Keratinocyte (primary cell): ENCODE results near the gene SHE. TPM values are rescaled to one million over a fixed set of nuclear protein-coding genes. Genes with fewer than 3 reads are reported as not detected.
A peak's percentile ranks its signal among the peaks of the same experiment; 100 is the strongest.

Experiments
- DNase-seq: peaks from one replicate; pipeline ENCODE4 v3.0.0-alpha.2; 2011; ENCODE audit warnings: low read depth, missing footprints, low spot score
- FAIRE-seq: peaks from 2 replicates; lab custom pipeline; 2011; peaks lifted over from hg19 to GRCh38; lab: Jason Lieb, UNC
- H2AFZ ChIP-seq: 2 replicates; pipeline ENCODE4 v1.6.0; 2012; ENCODE audit warnings: low read length, control low read depth, inconsistent platforms; ENCODE audit not compliant: control insufficient read depth
- H3K27ac ChIP-seq: 2 replicates; pipeline ENCODE4 v1.5.1; 2011; ENCODE audit warnings: low read length; ENCODE audit not compliant: control insufficient read depth, insufficient read depth
- H3K27me3 ChIP-seq: 3 replicates; pipeline ENCODE4 v1.6.0; 2011; ENCODE audit warnings: low read length; ENCODE audit not compliant: control insufficient read depth, insufficient read depth; ENCODE audit errors: extremely low read depth
- H3K36me3 ChIP-seq, 2 experiments: 2 replicates in 1 of 2; 3 replicates in 1 of 2; pipeline ENCODE4 v1.5.1; 2011; ENCODE audit warnings: low read length in 2 of 2, mild to moderate bottlenecking in 1 of 2; ENCODE audit not compliant: control insufficient read depth in 2 of 2, insufficient read depth in 2 of 2; ENCODE audit errors: extremely low read depth in 1 of 2
- H3K4me1 ChIP-seq: 3 replicates; pipeline ENCODE4 v1.5.1; 2011; ENCODE audit warnings: low read length; ENCODE audit not compliant: control insufficient read depth, insufficient read depth; ENCODE audit errors: extremely low read depth
- H3K4me2 ChIP-seq: 3 replicates; pipeline ENCODE4 v1.6.0; 2011; ENCODE audit warnings: low read depth, low read length; ENCODE audit not compliant: control insufficient read depth, insufficient read depth; ENCODE audit errors: extremely low read depth
- H3K4me3 ChIP-seq, 3 experiments: fragments of 200-600 bp in 1 of 3; sonication (generic) in 1 of 3; 2 replicates in 2 of 3; 3 replicates in 1 of 3; pipeline ENCODE4 v1.5.1; 2011 to 2016; ENCODE audit warnings: low read length in 3 of 3, mild to moderate bottlenecking in 3 of 3, control low read depth in 2 of 3, inconsistent platforms in 1 of 3, low read depth in 1 of 3, mixed read lengths in 1 of 3, mixed run types in 1 of 3, moderate library complexity in 1 of 3; ENCODE audit not compliant: control insufficient read depth in 2 of 3, insufficient read depth in 2 of 3; ENCODE audit errors: extremely low read depth in 1 of 3
- H3K79me2 ChIP-seq: 2 replicates; pipeline ENCODE4 v1.6.0; 2012; ENCODE audit warnings: low read length; ENCODE audit not compliant: control insufficient read depth, insufficient read depth
- H3K9ac ChIP-seq: 3 replicates; pipeline ENCODE4 v1.6.0; 2011; ENCODE audit warnings: low read length; ENCODE audit not compliant: control insufficient read depth, insufficient read depth; ENCODE audit errors: extremely low read depth
- H3K9me1 ChIP-seq: 3 replicates; pipeline ENCODE4 v1.6.0; 2011; ENCODE audit warnings: low read length; ENCODE audit not compliant: control insufficient read depth, insufficient read depth; ENCODE audit errors: extremely low read depth
- H3K9me3 ChIP-seq: 2 replicates; pipeline ENCODE4 v1.5.1; 2012; ENCODE audit warnings: low read depth, low read length; ENCODE audit not compliant: control insufficient read depth
- H4K20me1 ChIP-seq: 3 replicates; pipeline ENCODE4 v1.6.0; 2011; ENCODE audit warnings: low read length; ENCODE audit not compliant: control insufficient read depth, insufficient read depth; ENCODE audit errors: extremely low read depth
- EZH2 ChIP-seq: IDR thresholded peaks from one replicate; pipeline ENCODE4 v1.6.1; 2012; ENCODE audit warnings: inconsistent platforms, mild to moderate bottlenecking, low read length, moderate library complexity
- dilution Hi-C: fragments of 300-500 bp; cut with MboI; formaldehyde crosslinking; loops from one replicate; pipeline ENCODE4 v1.7.0; 2020; ENCODE audit warnings: low sequenced_read_pairs; ENCODE audit not compliant: extremely low pct_ligation_motif_present
- polyA plus RNA-seq, 5 experiments: library from polyadenylated mRNA; depleted of rRNA in 3 of 5; stranded (reverse) in 3 of 5; stranded (forward) in 1 of 5; unstranded in 1 of 5; fragments of >200 nt; gene quantifications; 1 replicate in 1 of 5; 2 replicates in 3 of 5; 3 replicates in 1 of 5; pipeline versions ENCODE4 v1.2.1 to v1.2.3, GENCODE V29; 2011 to 2012; ENCODE audit warnings: missing spikeins in 2 of 5, low read depth in 1 of 5, low replicate concordance in 1 of 5
- TF ChIP-seq, protein P1 (sequence below), 3 experiments: IDR thresholded peaks in 1 of 3; conservative IDR thresholded peaks in 1 of 3; optimal IDR thresholded peaks in 1 of 3; 2 replicates in 2 of 3; 3 replicates in 1 of 3; pipeline versions ENCODE3 to v1.5.1; 2011; ENCODE audit warnings: low read length in 3 of 3, mild to moderate bottlenecking in 3 of 3, moderate library complexity in 2 of 3, control low read depth in 1 of 3, inconsistent platforms in 1 of 3; ENCODE audit not compliant: insufficient read depth in 2 of 3; ENCODE audit errors: extremely low read depth in 1 of 3

Gene SHE
- polyA plus RNA-seq, 1 donor (not counting 4 experiments of a cell fraction or from before 2014, with no cell fraction given) = 0.01 TPM

DNA sequence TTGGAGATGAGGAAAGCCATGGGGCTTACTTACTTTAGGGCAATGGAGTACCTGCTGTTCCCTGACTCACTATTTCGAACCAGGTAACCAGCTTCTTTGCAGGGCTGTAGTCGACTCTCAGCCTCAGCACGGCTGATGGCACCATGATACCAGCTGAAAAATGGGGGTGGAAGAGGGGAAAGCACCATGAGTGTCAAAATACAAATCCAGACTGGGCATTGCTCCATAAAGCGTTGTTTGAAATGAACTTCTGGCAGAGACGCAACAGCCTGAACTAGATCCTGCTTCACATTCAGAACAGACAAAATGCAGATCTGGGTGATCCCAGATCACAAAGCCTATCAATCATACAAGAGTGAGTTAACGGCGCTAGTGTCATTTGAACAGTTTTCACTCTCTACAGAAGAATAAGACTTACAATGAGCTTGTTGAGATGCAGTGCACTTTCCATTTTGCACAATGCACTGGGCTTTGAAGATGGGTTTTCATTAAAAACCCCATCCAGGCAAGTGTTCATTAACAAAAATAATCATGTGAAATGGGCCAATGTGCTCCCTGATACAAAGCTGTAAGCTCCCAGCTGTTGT is 16.2 kb downstream of the SHE start:
- dilution Hi-C loops = no loop called here
- no peak overlapping the region for H2AFZ ChIP-seq
- no peak for FAIRE-seq
- H4K20me1 ChIP-seq = peaks cover 3% of the 10 kb centered on the region
- TF ChIP-seq, protein P1, sequence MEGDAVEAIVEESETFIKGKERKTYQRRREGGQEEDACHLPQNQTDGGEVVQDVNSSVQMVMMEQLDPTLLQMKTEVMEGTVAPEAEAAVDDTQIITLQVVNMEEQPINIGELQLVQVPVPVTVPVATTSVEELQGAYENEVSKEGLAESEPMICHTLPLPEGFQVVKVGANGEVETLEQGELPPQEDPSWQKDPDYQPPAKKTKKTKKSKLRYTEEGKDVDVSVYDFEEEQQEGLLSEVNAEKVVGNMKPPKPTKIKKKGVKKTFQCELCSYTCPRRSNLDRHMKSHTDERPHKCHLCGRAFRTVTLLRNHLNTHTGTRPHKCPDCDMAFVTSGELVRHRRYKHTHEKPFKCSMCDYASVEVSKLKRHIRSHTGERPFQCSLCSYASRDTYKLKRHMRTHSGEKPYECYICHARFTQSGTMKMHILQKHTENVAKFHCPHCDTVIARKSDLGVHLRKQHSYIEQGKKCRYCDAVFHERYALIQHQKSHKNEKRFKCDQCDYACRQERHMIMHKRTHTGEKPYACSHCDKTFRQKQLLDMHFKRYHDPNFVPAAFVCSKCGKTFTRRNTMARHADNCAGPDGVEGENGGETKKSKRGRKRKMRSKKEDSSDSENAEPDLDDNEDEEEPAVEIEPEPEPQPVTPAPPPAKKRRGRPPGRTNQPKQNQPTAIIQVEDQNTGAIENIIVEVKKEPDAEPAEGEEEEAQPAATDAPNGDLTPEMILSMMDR (optimal IDR thresholded peaks at IDR 0.05 in 1 of 3, IDR thresholded peaks at IDR 0.05 in 1 of 3, conservative IDR thresholded peaks at IDR 0.05 in 1 of 3; ENCODE audit: extremely low read depth in 1 of 3, insufficient read depth in 2 of 3, low read length in 3 of 3) = no peak
- TF ChIP-seq EZH2 = peak; percentile 21
- no peak overlapping the region for H3K27ac ChIP-seq
- H3K4me3 ChIP-seq = no peak overlapping the region
- no peak overlapping the region for H3K4me2 ChIP-seq
- peaks cover 6% of the 10 kb centered on the region for H3K4me1 ChIP-seq
- H3K79me2 ChIP-seq = no peaks in the 10 kb centered on the region
- no peak overlapping the region for H3K9ac ChIP-seq
- H3K36me3 ChIP-seq = no peaks in the 10 kb centered on the region
- H3K27me3 ChIP-seq = peaks cover 13% of the 10 kb centered on the region
- H3K9me3 ChIP-seq = no peaks in the 10 kb centered on the region
- no peak for DNase-seq
- no peaks in the 10 kb centered on the region for H3K9me1 ChIP-seq

DNA sequence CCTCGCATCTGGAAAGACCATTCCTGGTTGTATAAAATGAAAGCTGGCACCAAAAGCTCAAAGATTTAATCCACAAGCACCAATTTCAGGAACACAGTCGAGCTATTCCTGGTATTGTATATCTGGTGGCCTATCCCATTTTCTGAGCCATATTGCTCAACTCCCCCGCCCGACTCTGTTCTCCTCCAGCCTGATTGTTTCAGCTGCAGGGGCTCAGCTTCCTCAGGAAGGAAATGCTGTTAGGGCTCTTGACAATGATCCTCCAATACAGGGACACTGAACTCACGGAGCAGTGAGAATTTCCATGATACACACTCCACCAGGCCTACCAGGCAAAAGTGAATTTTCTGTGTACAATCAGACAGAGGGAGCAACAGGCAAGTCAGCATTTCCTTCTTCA is 17.1 kb downstream of the SHE start:
- no peaks in the 10 kb centered on the region for H3K79me2 ChIP-seq
- no peak for DNase-seq
- H3K4me2 ChIP-seq = no peak overlapping the region
- dilution Hi-C loops = no loop called here
- FAIRE-seq = no peak
- no peaks in the 10 kb centered on the region for H3K9me1 ChIP-seq
- H3K36me3 ChIP-seq = no peaks in the 10 kb centered on the region
- peaks cover 3% of the 10 kb centered on the region for H4K20me1 ChIP-seq
- no peaks in the 10 kb centered on the region for H3K9me3 ChIP-seq
- no peak overlapping the region for H3K27ac ChIP-seq
- H3K4me3 ChIP-seq = no peak overlapping the region
- H3K27me3 ChIP-seq = peaks cover 13% of the 10 kb centered on the region
- no peak overlapping the region for H3K9ac ChIP-seq
- no peak for TF ChIP-seq EZH2
- TF ChIP-seq, protein P1 (optimal IDR thresholded peaks at IDR 0.05 in 1 of 3, IDR thresholded peaks at IDR 0.05 in 1 of 3, conservative IDR thresholded peaks at IDR 0.05 in 1 of 3; ENCODE audit: extremely low read depth in 1 of 3, insufficient read depth in 2 of 3, low read length in 3 of 3) = no peak
- H2AFZ ChIP-seq = no peak overlapping the region
- peaks cover 6% of the 10 kb centered on the region for H3K4me1 ChIP-seq
